GM19467 (cell line): ENCODE data around the gene RALY.
A peak's percentile ranks its signal among the peaks of the same experiment; 100 is the strongest.

ENCODE experiments used
- ATAC-seq: cut with Tn5 transposase; IDR thresholded peaks from one replicate; pipeline ENCODE4 v1.9.1; 2021; ENCODE audit warnings: mild to moderate bottlenecking, moderate library complexity; ENCODE audit not compliant: unreplicated experiment

RALY gene

DNA sequence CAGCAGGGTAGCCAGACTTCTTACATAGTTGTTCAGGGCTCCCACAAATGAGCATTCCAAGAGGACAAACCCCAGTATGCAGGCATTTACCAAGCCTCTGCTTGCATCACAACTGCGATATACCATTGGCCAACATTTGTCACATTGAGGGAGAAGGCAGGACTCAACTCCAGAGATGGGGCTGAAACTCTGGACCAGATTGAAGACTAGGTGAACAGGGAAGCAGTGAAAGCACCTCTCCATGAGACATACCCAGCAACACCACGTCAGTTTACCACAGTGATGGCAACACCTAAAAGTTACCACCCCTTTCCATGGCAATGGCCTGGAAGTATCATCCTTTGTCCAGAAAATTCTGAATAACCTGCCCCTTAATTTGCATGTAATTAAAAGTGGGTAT is 7.9 kb upstream of the RALY start:
- no peak for ATAC-seq

DNA sequence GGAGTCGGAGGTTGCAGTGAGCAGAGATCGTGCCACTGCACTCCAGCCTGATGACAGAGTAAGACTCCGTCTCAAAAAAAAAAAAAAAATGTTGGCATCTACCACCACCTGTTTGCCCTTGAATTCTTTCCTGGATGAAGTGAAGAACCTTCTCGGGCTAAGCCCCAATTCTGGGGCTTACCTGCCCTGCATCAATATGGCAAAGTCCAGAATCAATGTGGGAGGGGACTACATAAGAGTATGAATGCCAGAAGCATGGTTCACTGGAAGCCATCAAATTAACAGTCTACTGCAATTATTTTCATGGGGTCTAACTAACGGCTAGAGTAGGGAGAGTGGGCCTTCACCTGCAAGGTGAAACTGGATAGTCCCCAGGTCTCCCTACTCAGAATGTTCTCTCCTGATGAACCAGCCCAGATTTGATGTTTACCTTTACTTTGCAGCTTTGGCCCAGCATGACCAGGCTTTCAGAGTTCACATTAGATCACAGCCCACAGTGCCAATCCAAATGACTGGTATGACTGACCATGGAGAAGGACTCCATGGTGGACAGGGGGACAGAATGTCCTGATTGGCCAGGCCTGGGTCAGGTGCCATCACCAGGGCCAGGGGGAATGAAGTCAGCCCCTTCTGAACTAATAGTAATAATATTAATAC is 7.0 kb upstream of the RALY start:
- ATAC-seq, result no peak

DNA sequence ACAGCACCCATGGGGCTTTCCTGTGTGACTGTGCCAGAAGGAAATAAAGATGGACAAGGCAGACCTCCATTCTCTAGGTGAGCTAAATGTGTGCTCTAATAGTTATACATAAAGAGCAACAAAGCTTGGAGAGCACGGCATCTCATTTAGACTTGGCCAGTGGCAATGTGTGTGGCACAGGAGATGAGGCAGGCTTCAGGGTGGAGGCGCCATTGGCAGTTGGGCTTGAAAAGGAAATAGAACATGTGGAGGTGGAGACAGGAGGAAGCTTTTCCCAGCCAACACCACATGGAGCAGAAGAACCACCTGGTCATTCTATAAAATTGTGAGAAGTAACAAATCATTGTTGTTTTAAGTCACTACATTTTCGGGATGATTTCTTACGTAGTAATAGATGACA is 3.6 kb upstream of the RALY start:
- no peak for ATAC-seq

DNA sequence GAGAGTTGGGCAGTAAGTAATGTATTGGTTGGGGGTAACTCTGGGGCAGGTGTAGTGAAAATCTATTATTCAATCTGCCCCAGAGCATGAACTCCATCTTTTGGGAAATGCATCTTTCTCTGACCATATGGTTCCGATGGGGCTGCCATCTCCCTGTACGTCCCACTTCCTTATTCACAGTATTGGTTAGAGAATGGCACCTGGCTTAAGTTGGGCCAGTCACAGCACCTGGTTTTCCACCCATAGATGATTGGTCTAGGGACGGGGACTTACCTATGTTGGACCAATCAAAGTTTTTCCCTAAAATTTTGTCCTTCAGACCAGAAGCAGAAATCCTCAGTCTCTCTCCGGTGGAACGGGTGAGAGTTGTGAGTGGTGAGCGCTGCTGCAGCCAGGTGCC is 2.2 kb upstream of the RALY start:
- ATAC-seq, result no peak

DNA sequence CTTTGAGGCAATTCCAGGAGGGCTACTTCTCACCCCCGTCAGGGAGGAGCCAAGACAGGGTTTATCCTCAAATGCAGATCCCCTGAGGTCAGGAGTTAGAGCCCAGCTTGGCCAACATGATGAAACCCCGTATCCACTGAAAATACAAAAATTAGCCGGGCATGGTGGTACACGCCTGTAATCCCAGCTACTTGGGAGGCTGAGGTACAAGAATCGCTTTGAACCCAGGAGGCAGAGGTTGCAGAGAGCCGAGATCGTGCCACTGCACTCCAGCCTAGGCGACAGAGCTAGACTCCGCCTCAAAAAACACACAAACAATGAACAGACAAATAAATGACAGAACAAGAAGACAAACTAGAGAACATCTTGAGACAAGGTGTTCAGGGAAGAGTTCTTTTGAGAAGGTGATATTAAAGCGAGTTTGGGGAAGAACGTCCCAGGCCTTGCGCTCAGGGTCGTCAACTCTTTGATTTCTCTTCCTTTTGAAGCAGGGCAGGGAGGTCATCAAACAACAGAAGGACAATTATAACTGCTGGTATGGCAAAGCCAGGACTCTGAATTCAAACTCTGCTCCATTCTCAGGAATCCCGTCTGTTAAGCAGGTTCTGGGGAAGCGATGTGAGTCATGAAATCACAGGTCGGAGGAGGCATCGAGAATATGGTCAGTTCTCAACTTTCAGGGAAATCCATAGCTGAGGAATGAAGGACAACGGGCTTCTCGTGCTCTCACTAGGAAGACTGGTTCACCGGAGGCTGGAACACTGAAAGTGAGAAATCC is 1.4 kb upstream of the RALY start:
- no peak for ATAC-seq

DNA sequence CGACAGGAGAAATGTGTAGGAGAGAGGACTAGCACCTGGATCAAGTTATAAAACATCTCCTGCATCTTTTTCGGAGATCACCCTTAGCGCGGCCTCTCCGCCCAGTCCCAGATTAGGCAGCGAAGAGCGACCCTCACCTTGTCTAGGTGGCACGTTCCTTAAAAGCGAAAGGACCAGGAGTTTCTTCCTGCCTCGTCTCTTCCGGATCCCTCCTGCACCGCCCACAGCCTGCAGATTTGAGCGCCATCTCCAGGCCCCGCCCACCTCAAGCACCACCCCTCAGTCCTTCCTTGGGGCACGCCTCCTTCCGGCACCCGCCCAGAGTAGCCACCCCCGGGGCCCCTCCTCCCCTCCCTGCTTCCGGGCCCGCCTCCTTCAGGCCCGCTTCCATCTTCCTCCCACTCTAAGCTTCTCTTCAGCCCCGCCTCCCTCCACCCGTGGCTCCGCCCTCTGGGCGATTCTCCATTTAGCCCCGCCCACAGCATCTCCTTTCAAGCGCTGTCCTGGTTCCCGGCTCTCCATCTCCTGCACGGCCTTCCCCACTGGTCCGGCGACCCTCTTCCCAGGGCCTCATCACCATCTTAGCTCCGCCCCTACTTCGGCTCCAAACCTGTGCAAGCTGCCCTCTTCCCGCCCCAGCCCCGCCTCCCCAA is 662 bp upstream of the RALY start:
- ATAC-seq, result peak; percentile 62

DNA sequence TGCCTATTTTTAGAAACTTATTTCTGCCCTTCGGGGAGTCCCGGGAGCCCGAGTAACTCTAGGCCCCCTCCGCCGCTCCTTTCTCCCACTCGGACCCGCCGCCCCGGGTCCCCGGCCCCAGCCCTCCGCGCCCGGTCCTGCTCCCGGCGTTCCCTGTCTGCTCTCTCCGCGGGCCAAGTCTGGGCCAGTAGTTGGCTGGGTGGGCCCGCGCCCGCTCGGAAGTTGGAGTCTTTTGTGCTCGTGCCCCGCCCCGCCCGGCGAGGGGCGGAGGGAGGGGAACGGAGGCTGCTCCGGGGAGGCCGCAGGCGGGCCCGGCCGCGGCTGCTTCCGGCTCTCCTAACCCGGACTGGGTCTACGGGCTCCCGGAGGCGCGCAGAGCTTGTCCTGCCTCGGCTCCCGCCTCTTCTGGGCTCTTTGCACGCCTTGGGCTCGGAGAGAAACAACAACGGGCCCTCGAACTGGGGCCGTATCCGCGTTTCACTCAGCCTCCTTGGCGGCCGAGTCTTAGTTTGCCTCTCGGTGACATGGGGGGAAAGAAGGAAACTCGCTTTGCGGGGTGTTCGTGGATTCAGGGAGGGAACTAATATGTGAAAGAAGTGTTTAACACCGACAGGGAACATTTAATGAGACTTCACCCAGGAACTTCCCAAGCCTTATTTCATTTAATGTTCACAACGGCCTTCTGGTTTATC is 657 bp downstream of the RALY start:
- ATAC-seq, result peak; percentile 24

DNA sequence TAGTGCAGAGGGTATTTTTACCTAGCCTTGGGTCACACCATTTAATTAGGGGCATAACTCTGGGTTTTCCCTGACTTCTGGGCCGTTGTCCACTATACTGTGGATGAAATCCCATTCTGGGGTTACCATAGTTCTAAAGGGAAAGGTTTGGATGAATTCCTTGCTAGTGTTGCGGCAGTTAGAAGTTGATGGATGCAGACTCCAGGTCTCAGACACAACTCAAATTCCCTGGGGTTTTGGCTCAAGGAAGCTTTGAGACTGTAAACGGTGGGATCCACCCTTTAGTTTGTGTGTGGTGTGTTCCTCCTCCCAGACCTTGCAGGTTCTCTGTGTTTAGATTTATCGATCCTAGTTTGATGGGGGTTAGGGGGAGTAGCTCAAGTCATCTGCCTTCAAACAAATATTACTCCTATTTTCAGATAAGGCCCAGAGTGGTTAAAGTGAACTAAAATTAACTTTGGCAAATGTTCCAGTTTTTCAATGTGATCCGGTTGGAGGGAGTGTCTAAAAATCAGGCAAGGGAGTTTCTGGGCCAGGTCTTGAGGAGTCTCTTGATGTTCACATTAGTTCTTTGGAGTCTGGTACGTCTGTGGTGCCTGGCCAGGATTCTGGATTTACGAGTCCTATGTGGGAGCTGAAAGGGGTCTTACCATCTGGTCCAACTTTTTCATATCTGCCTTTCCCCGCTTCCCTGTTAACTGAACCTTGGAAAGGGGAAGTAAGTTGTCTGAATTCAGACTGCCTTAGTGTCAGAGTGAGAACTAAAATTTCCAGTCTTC is 1.5 kb downstream of the RALY start:
- ATAC-seq, result no peak

DNA sequence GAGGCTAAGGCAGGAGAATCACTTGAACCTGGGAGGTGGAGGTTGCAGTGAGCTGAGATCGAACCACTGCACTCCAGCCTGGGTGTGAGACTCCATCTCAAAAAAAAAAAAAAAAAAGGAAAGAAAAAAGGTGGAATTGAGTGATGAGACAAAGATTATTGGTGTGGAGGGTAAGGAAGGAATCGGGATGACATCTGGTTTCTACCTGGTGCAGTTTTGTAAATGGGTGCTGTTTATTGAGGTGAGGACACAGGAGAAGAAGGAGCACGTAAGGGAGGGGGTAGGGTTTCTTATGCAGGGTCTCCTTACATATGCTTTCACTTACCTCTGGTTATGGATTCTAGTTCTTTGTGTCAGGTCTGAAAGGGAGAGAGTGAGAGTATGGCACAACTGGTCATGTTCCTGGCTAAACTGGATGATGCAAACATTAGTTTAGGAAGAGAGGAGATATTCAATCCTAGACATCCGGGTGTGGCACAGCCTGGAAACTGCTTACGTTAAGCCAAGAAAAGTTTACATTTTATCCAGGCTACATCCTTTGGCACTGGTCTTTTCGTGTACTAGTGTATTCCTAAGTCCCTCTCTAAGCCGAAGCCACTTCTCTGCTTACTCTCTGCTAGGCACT is 5.4 kb downstream of the RALY start:
- ATAC-seq, result no peak

DNA sequence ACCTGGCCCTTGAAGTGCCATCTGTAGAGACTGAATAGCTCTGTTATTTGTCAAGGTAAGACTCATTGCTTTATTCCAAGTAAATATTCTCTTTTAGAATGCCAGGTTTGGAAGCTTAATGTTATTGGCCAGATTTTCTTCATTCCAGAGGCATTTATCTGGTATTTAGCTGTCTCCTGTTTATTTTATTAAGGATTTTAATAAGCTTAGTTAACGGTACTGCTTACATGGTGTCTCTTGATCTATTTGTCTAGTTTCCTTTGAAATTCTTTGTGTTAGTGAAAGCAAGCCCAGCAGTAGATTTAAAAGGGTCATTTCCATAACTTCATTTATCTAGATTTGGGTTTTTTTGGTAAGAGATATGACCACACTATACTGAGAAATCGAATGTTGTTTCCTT is 7.7 kb downstream of the RALY start:
- ATAC-seq, result no peak

DNA sequence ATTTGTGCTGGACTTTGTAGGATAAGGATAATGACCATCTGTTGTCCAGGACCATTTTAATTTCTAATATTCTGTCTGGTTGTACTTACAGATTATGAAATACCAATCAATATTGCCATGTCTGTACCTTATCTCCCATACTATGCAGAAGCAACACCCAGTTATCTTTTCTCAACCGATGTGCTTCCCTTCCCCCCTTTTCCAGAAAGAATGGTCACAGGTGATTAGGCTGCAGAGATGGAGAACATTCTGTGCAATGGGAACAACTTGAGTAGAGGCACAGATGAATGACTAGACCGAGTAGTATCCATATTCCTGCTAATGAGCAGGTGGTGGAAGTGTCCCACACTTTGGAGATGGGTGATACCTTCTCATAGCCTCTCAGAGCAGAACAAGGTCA is 10.5 kb downstream of the RALY start:
- ATAC-seq, result no peak

DNA sequence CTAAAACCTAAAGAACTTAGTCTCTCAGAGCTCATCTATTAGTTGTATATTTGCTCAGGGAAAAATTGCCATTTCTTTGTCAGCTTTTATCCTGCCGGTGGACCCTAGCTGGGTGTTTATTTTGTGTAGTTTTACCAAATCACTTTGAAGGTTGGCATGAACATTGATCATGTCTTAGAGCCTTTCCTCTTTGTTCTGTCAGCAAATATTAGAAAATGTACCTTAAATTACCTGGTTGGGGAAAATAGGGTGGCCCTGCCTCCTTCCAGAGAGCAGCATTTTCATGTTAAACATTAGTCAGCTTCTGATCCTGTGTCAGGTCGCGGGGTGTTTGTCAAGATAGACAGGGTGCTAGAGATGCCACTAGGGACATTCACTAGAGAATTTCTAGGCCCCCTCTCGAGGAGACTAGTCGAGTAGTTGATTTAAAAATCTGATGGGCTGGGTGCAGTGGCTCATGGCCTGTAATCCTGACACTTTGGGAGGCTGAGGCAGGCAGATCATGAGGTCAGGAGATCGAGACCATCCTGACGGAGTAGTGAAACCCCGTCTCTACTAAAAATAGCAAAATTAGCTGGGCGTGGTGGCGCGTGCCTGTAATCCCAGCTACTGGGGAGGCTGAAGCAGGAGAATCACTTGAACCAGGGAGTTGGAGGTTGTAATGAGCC is 11.2 kb downstream of the RALY start:
- no peak for ATAC-seq

DNA sequence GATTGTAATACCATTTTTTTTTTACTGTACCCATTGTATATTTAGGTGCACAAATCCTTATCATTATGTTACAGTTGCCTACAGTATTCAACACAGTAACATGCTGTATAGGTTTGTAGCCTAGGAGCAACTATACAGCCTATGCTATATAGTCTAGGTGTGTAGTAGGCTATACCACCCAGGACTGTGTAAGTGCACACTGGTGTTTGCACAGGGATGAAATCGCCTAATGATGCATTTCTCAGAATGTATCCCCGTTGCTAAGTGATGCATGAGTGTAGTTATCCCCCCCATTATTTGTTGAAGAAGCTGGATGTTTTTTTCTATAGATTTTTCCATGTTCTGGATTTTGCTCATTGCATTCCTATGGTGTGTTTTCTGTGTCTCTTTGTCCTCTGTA is 12.9 kb downstream of the RALY start:
- no peak for ATAC-seq

DNA sequence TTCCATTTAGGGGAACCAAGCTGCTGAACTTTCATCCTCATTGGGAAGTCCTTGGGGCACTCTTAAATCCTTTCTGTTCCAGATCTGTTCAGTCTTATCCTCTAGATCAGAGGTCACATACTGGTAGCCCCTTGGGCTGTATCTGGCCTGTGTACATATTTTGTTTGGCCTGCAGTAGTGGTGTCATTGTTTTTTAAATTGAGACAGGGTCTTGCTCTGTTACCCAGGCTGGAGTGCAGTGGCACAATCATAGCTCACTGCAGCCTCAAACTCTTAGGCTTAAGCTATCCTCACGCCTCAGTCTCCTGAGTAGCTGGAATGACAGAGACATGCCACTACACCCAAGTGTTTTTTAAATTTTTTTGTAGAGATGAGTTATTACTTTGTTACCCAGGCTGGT is 14.8 kb downstream of the RALY start:
- ATAC-seq, result no peak

DNA sequence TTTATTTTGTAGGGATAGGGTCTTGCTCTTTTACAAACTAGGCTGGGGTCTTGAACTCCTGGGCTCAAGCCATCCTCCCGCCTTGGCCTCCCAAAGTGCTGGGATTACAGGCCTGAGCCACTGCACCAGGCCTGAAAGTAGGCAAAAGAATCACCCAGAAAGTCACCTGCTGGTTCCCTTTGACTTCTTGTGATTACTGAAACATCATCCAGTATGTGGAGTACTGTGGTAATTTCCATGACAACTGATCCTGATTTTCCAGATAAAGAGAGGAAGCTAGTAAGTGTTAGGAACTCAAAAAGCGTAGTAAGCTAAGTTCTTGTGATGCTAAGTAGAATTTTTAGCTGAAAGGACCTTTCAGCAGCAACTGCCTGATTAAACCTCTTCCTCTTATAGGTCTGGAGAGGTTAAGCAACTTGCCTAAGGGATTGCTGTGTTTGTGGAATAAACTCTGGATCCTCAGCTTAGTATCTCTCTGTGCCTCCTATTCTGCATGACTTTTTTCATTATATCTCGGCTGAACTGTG is 16.8 kb downstream of the RALY start:
- ATAC-seq, result no peak

DNA sequence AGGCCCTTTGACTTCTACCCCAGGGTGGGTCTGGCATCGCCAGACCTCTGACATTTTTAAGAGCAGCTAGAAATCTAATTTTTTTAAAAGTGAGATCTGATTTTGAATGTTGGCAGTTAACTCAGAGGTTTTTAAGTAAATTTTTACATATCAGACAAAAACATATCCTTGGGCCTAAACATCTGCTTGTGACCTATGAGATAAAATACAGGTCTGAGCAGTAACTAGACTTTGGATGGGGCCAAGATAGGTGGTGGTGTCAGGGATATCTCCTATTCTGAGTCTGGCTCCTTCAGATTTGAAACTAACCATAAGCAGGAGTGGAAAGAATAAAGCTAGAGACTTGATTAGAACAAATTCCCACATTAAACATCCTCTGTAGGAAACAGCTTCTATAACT is 17.6 kb downstream of the RALY start:
- ATAC-seq, result no peak

DNA sequence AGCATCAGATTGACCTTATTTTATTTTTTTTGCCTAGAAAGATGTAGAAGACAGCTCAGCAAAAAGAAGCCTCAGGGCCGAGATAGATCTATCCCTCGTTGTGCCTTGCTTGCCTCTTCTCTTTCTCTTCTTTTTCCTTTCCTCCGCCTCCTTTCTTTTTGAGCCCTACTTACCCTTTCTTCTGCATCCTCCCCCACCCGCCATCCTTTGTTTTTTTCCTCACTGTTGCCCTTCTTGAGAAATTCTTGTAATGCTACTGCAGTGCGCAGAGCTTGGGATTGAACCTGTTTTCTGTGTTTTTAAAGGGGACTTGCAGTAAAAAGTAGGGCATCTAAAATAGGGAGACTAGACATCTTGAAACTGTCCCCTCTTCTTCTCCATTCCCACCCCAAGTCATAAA is 18.6 kb downstream of the RALY start:
- ATAC-seq, result no peak

DNA sequence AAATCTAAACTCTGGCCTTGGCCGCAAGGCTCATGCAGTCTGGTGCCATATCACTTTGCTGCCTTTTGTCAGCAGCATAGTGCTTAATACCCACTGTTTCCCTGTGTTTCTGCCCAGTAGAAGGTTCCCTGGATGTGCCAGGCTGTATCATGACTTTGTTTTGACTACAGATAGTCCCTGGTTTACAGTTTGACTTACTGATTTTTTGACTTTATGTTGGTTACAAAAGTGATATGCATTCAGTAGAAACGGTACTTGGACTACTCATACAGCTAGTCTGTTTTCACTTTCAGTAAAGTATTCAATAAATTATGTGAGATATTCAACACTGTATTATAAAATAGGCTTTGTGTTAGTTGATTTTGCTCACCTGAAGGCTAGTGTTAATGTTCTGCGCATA is 19.0 kb downstream of the RALY start:
- no peak for ATAC-seq

DNA sequence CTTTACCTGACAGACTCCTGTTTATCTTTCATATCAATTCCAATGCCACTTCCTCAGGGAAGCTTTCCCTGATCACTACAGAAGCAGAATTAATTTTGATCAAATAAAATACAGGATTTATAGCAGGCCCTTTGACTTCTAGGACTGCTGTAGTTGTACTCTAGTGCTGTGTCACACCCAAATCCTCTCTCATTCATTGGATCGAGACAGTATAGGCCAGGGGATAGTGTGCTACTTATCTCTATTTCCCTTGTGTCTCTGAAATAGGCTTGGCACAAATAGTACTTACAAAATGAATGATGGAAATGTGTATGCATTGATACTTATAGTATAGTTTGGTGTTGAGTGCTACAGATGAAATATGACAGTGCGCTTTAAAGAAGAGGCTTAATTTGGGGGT is 19.8 kb downstream of the RALY start:
- ATAC-seq, result no peak

DNA sequence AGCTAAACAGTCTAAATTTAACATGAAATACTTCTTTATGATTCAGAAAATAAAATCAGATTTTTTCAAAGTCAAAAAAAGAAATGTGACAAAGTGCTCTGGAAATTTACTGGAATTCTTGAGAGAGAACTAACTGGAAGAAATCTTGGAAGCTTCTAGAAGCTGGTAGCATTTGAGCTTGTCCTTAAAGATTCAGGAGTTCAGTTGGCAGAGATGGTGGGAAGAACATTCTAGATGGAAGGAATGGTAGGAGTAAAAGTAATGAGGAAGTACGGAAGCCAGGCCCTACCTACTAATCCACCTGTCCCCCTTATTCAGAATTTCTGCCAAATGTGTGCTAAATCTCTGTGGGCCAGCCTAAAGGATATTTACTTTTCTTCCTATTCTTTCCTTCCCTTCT is 21.2 kb downstream of the RALY start:
- ATAC-seq, result no peak
